H9 (cell line): ENCODE data around the gene CCR1. TPM values are rescaled to one million over a fixed set of nuclear protein-coding genes. Genes with fewer than 3 reads are reported as not detected.

Experiments
- DNase-seq: peaks from one replicate; pipeline ENCODE4 v3.0.0-alpha.2; 2017
- H2AFZ ChIP-seq: one replicate; pipeline ENCODE4 v1.6.1; 2013; ENCODE audit warnings: mild to moderate bottlenecking, low read length, control low read depth, moderate library complexity
- H2AK5ac ChIP-seq: 2 replicates; pipeline ENCODE4 v1.6.1; 2013; ENCODE audit warnings: low read length, control low read depth, mixed read lengths; ENCODE audit not compliant: insufficient read length
- H2BK120ac ChIP-seq: one replicate; pipeline ENCODE4 v1.6.1; 2013; ENCODE audit warnings: low read depth, mild to moderate bottlenecking, low read length, control low read depth, inconsistent platforms; ENCODE audit not compliant: poor library complexity, severe bottlenecking
- H2BK12ac ChIP-seq: 2 replicates; pipeline ENCODE4 v1.6.1; 2013; ENCODE audit warnings: low read length, control low read depth, mixed read lengths, low read depth; ENCODE audit not compliant: insufficient read length
- H2BK15ac ChIP-seq: 2 replicates; pipeline ENCODE4 v1.6.1; 2013; ENCODE audit warnings: low read depth, low read length, control low read depth
- H2BK20ac ChIP-seq: one replicate; pipeline ENCODE4 v1.6.1; 2013; ENCODE audit warnings: low read depth, mild to moderate bottlenecking, low read length, control low read depth, inconsistent platforms; ENCODE audit not compliant: poor library complexity, severe bottlenecking
- H2BK5ac ChIP-seq: 2 replicates; pipeline ENCODE4 v1.6.1; 2013; ENCODE audit warnings: low read length, control low read depth, mixed read lengths; ENCODE audit not compliant: insufficient read length
- H3K14ac ChIP-seq: 2 replicates; pipeline ENCODE4 v1.6.1; 2013; ENCODE audit warnings: low read length, control low read depth; ENCODE audit not compliant: insufficient read depth
- H3K18ac ChIP-seq: 2 replicates; pipeline ENCODE4 v1.6.1; 2013; ENCODE audit warnings: low read depth, mild to moderate bottlenecking, mixed read lengths, low read length, control low read depth; ENCODE audit not compliant: insufficient read length
- H3K23ac ChIP-seq: 2 replicates; pipeline ENCODE4 v1.6.1; 2013; ENCODE audit warnings: low read length, control low read depth, mixed read lengths, low read depth; ENCODE audit not compliant: insufficient read length
- H3K23me2 ChIP-seq: 2 replicates; pipeline ENCODE4 v1.6.1; 2013; ENCODE audit warnings: low read depth, mild to moderate bottlenecking, mixed read lengths, low read length, control low read depth; ENCODE audit not compliant: insufficient read length, poor library complexity, severe bottlenecking
- H3K27ac ChIP-seq: 2 replicates; pipeline ENCODE4 v1.5.1; 2013; ENCODE audit warnings: low read length, control low read depth, mixed read lengths, low read depth; ENCODE audit not compliant: insufficient read length
- H3K27me3 ChIP-seq: 2 replicates; pipeline ENCODE4 v1.6.1; 2013; ENCODE audit warnings: low read length, control low read depth, inconsistent platforms; ENCODE audit not compliant: insufficient read depth
- H3K4ac ChIP-seq: 2 replicates; pipeline ENCODE4 v1.6.1; 2013; ENCODE audit warnings: low read depth, mild to moderate bottlenecking, control low read depth, inconsistent platforms, low read length, moderate library complexity
- H3K4me1 ChIP-seq: 2 replicates; pipeline ENCODE4 v1.6.1; 2013; ENCODE audit warnings: low read length, control low read depth, inconsistent platforms; ENCODE audit not compliant: insufficient read depth
- H3K4me2 ChIP-seq: 2 replicates; pipeline ENCODE4 v1.6.1; 2013; ENCODE audit warnings: low read length, control low read depth, mixed read lengths; ENCODE audit not compliant: insufficient read length, insufficient read depth
- H3K56ac ChIP-seq: 2 replicates; pipeline ENCODE4 v1.6.1; 2013; ENCODE audit warnings: low read depth, mild to moderate bottlenecking, mixed read lengths, low read length, control low read depth; ENCODE audit not compliant: insufficient read length
- H3K79me1 ChIP-seq: 2 replicates; pipeline ENCODE4 v1.6.1; 2013; ENCODE audit warnings: low read depth, mild to moderate bottlenecking, moderate library complexity, low read length, control low read depth, inconsistent platforms; ENCODE audit not compliant: insufficient read depth, poor library complexity, severe bottlenecking
- H3K79me2 ChIP-seq: 2 replicates; pipeline ENCODE4 v1.6.1; 2013; ENCODE audit warnings: low read length, control low read depth, inconsistent platforms; ENCODE audit not compliant: insufficient read depth
- H3K9ac ChIP-seq: 2 replicates; pipeline ENCODE4 v1.6.1; 2013; ENCODE audit warnings: low read length, control low read depth, mixed read lengths; ENCODE audit not compliant: insufficient read length; ENCODE audit errors: extremely low read depth
- H3K9me3 ChIP-seq: one replicate; pipeline ENCODE4 v1.6.1; 2013; ENCODE audit warnings: low read depth, low read length, inconsistent platforms; ENCODE audit not compliant: control insufficient read depth
- H3T11ph ChIP-seq: one replicate; pipeline ENCODE4 v1.6.1; 2013; ENCODE audit warnings: mild to moderate bottlenecking, low read length, control low read depth, inconsistent platforms
- H4K20me1 ChIP-seq: one replicate; pipeline ENCODE4 v1.6.1; 2013; ENCODE audit not compliant: control insufficient read depth, insufficient read length, insufficient read depth
- H4K5ac ChIP-seq: 2 replicates; pipeline ENCODE4 v1.6.1; 2013; ENCODE audit warnings: low read depth, mild to moderate bottlenecking, mixed read lengths, low read length, control low read depth; ENCODE audit not compliant: insufficient read length
- H4K8ac ChIP-seq: replicated peaks from 2 replicates; pipeline ENCODE4 v1.6.1; 2013; ENCODE audit warnings: low read length, control low read depth, mixed read lengths, low read depth; ENCODE audit not compliant: insufficient read length
- H4K91ac ChIP-seq: 2 replicates; pipeline ENCODE4 v1.6.1; 2013; ENCODE audit warnings: low read depth, mild to moderate bottlenecking, moderate library complexity, mixed read lengths, low read length, control low read depth; ENCODE audit not compliant: insufficient read length
- H3K27ac Mint-ChIP-seq, 3 experiments: 2 replicates in 2 of 3; 3 replicates in 1 of 3; pipeline ENCODE4 v1.8.0; 2020 to 2021; ENCODE audit warnings: mixed read lengths in 3 of 3, mild to moderate bottlenecking in 1 of 3, moderate library complexity in 1 of 3
- H3K27me3 Mint-ChIP-seq: 2 replicates; pipeline ENCODE4 v1.8.0; 2021; ENCODE audit warnings: low read depth, mild to moderate bottlenecking, moderate library complexity, mixed read lengths
- H3K36me3 Mint-ChIP-seq, 3 experiments: 2 replicates in 2 of 3; 3 replicates in 1 of 3; pipeline ENCODE4 v1.8.0; 2020 to 2021; ENCODE audit warnings: low read depth in 3 of 3, mixed read lengths in 3 of 3; ENCODE audit not compliant: insufficient read depth in 1 of 3
- H3K4me1 Mint-ChIP-seq, 2 experiments: 2 replicates each; pipeline ENCODE4 v1.8.0; 2020; ENCODE audit warnings: mixed read lengths in 2 of 2
- H3K4me3 Mint-ChIP-seq, 2 experiments: 2 replicates in 1 of 2; 3 replicates in 1 of 2; pipeline ENCODE4 v1.8.0; 2020 to 2021; ENCODE audit warnings: mild to moderate bottlenecking in 2 of 2, mixed read lengths in 2 of 2, moderate library complexity in 1 of 2
- H3K9me3 Mint-ChIP-seq, 2 experiments: 2 replicates in 1 of 2; 3 replicates in 1 of 2; pipeline ENCODE4 v1.8.0; 2020; ENCODE audit warnings: mild to moderate bottlenecking in 2 of 2, mixed read lengths in 2 of 2, moderate library complexity in 1 of 2
- CTCF ChIP-seq: fragments of 200-600 bp; sonication (generic); conservative IDR thresholded peaks from 3 replicates; pipeline ENCODE4 v1.8.0; 2021; ENCODE audit warnings: antibody characterized with exemption, mild to moderate bottlenecking
- WGBS: extraction: QIAGEN DNeasy Blood & Tissue Kit; methylation state at CpG from one replicate; pipeline ENCODE4 v1.1.7; 2013; ENCODE audit warnings: missing lambda C conversion rate, low lambda C conversion rate, mixed read lengths; ENCODE audit not compliant: insufficient read length; ENCODE audit errors: extremely low coverage; 5-methylcytosine and 5-hydroxymethylcytosine counted together
- total RNA-seq: library from RNA; stranded (reverse); gene quantifications from 2 replicates; pipeline ENCODE4 v1.2.1, GENCODE V29; 2021

The CCR1 gene
- total RNA-seq, 1 experiment from 2014 or later = not detected

GRCh38 chr3:46202535-46202934 is 5.6 kb downstream of the CCR1 start:
- no peaks in the 10 kb centered on the region for H3K23me2 ChIP-seq
- no peak overlapping the region for H4K91ac ChIP-seq
- H3K9ac ChIP-seq = no peak overlapping the region
- no peak overlapping the region for H3K23ac ChIP-seq
- H3K4me1 ChIP-seq = no peaks in the 10 kb centered on the region
- Mint-ChIP-seq H3K4me3 (no peak overlapping the region), H3K9me3 (peaks cover 0 to 2% of the 10 kb centered on the region in 2 experiments; a peak in 2 of 5 replicates), H3K4me1 (peaks cover 10 to 11% of the 10 kb centered on the region in 2 experiments), H3K27me3 (peaks cover 7% of the 10 kb centered on the region), H3K36me3 (no peaks in the 10 kb centered on the region), H3K27ac (no peak overlapping the region)
- H3T11ph ChIP-seq = no peak overlapping the region
- H2BK12ac ChIP-seq = no peak overlapping the region
- H2AFZ ChIP-seq = no peak overlapping the region
- H3K56ac ChIP-seq = no peak overlapping the region
- DNase-seq = no peak
- no peak overlapping the region for H4K8ac ChIP-seq
- H2BK120ac ChIP-seq = no peak overlapping the region
- H3K4ac ChIP-seq = no peak overlapping the region
- H4K5ac ChIP-seq = no peak overlapping the region
- WGBS = no CpG with 5 or more reads among the region's 4 CpGs
- no peaks in the 10 kb centered on the region; the same call in 1 of the 2 replicates for H3K27me3 ChIP-seq
- no peak overlapping the region for H3K27ac ChIP-seq
- no peak overlapping the region for H3K14ac ChIP-seq
- H3K18ac ChIP-seq = no peak overlapping the region
- no peak overlapping the region for H2AK5ac ChIP-seq
- no peaks in the 10 kb centered on the region for H3K79me2 ChIP-seq
- H3K4me2 ChIP-seq = no peak overlapping the region
- no peak overlapping the region for H2BK15ac ChIP-seq
- no peaks in the 10 kb centered on the region for H3K9me3 ChIP-seq
- H3K79me1 ChIP-seq = no peaks in the 10 kb centered on the region
- no peak overlapping the region for H2BK5ac ChIP-seq
- no peak overlapping the region for H2BK20ac ChIP-seq
- H4K20me1 ChIP-seq = no peaks in the 10 kb centered on the region
- no peak for TF ChIP-seq CTCF
